SK-N-SH treated with all-trans-retinoic acid at 6 μM for 48 hours (cell line): ENCODE data around the gene ARHGAP11A.

Experiments
- ATAC-seq: fragments of 200-7000 bp; cut with Tn5 transposase; 3 replicates; pipeline ENCODE4 v1.9.1; 2020; ENCODE audit warnings: mild to moderate bottlenecking, moderate library complexity
- ARNTL ChIP-seq: fragments of 450-650 bp; formaldehyde crosslinking; IDR thresholded peaks from 2 replicates; pipeline ENCODE4 v1.5.0; 2020; ENCODE audit warnings: low read depth, mild to moderate bottlenecking, moderate library complexity, borderline replicate concordance
- BACH2 ChIP-seq: fragments of 250-450 bp; sonication (Bioruptor Pico); IDR thresholded peaks from 2 replicates; pipeline ENCODE4 v1.9.0; 2021; ENCODE audit warnings: mild to moderate bottlenecking, borderline replicate concordance
- CREB5 ChIP-seq: fragments of 250-450 bp; sonication (Bioruptor Pico); IDR thresholded peaks from 2 replicates; pipeline ENCODE4 v1.5.1; 2020; ENCODE audit warnings: low read depth, mild to moderate bottlenecking, moderate library complexity
- CSDC2 ChIP-seq: fragments of 250-450 bp; sonication (Bioruptor Pico); IDR thresholded peaks from 2 replicates; pipeline ENCODE4 v1.5.0; 2020; ENCODE audit warnings: mild to moderate bottlenecking, moderate library complexity
- CSRNP3 ChIP-seq: fragments of 250-450 bp; sonication (Bioruptor Pico); IDR thresholded peaks from 2 replicates; pipeline ENCODE4 v1.5.1; 2021; ENCODE audit warnings: mild to moderate bottlenecking, moderate library complexity
- ESRRG ChIP-seq: fragments of 250-450 bp; sonication (Bioruptor Pico); IDR thresholded peaks from 2 replicates; pipeline ENCODE4 v1.6.1; 2021; ENCODE audit warnings: mild to moderate bottlenecking
- GLIS3 ChIP-seq: fragments of 250-450 bp; sonication (Bioruptor Pico); IDR thresholded peaks from 2 replicates; pipeline ENCODE4 v1.5.0; 2020; ENCODE audit warnings: mild to moderate bottlenecking, moderate library complexity
- ISL1 ChIP-seq: fragments of 250-450 bp; sonication (Bioruptor Pico); IDR thresholded peaks from 2 replicates; pipeline ENCODE4 v2.1.2; 2022; ENCODE audit warnings: mild to moderate bottlenecking, moderate library complexity
- POU6F1 ChIP-seq: fragments of 250-450 bp; sonication (Bioruptor Pico); IDR thresholded peaks from 2 replicates; pipeline ENCODE4 v1.8.0; 2021; ENCODE audit warnings: low read depth, mild to moderate bottlenecking, moderate library complexity, borderline replicate concordance
- RARB ChIP-seq: fragments of 250-450 bp; sonication (Bioruptor Pico); IDR thresholded peaks from 2 replicates; pipeline ENCODE4 v1.8.0; 2021; ENCODE audit warnings: mild to moderate bottlenecking, moderate library complexity
- SNAI2 ChIP-seq: fragments of 250-450 bp; sonication (Bioruptor Pico); IDR thresholded peaks from 2 replicates; pipeline ENCODE4 v1.5.0; 2020; ENCODE audit warnings: mild to moderate bottlenecking, moderate library complexity
- TCF4 ChIP-seq: fragments of 250-450 bp; sonication (Bioruptor Pico); IDR thresholded peaks from 2 replicates; pipeline ENCODE4 v1.8.0; 2021; ENCODE audit warnings: mild to moderate bottlenecking, moderate library complexity, borderline replicate concordance
- TOX ChIP-seq: fragments of 250-450 bp; sonication (Bioruptor Pico); IDR thresholded peaks from 2 replicates; pipeline ENCODE4 v1.8.0; 2021; ENCODE audit warnings: mild to moderate bottlenecking, moderate library complexity, borderline replicate concordance
- TSHZ2 ChIP-seq: fragments of 250-450 bp; sonication (Bioruptor Pico); IDR thresholded peaks from 2 replicates; pipeline ENCODE4 v1.5.0; 2020; ENCODE audit warnings: mild to moderate bottlenecking, moderate library complexity
- ZFP3 ChIP-seq: fragments of 250-450 bp; sonication (Bioruptor Pico); IDR thresholded peaks from 2 replicates; pipeline ENCODE4 v1.5.0; 2020; ENCODE audit warnings: mild to moderate bottlenecking, moderate library complexity
- ZFP30 ChIP-seq: fragments of 450-650 bp; formaldehyde crosslinking; IDR thresholded peaks from 2 replicates; pipeline ENCODE4 v1.5.0; 2022; ENCODE audit warnings: mild to moderate bottlenecking, moderate library complexity
- ZNF565 ChIP-seq: fragments of 450-650 bp; formaldehyde crosslinking; conservative IDR thresholded peaks from 2 replicates; pipeline ENCODE4 v1.5.0; 2020; ENCODE audit warnings: low read depth, mild to moderate bottlenecking, moderate library complexity
- ZNF70 ChIP-seq: fragments of 450-650 bp; formaldehyde crosslinking; IDR thresholded peaks from 2 replicates; pipeline ENCODE4 v1.5.0; 2020; ENCODE audit warnings: mild to moderate bottlenecking, moderate library complexity
- ZNF8 ChIP-seq: fragments of 450-650 bp; formaldehyde crosslinking; IDR thresholded peaks from 2 replicates; pipeline ENCODE4 v1.5.0; 2020; ENCODE audit warnings: mild to moderate bottlenecking, moderate library complexity

ARHGAP11A gene

GRCh38 chr15:32637704-32638103 lies 22.4 kb downstream of the ARHGAP11A start:
- no peak for ATAC-seq
- TF ChIP-seq RARB (CRISPR knock-in tag) (no peak), ISL1 (CRISPR knock-in tag) (no peak), GLIS3 (CRISPR knock-in tag) (no peak), BACH2 (CRISPR knock-in tag) (no peak), CREB5 (no peak), SNAI2 (no peak), ZFP3 (CRISPR knock-in tag) (no peak), ARNTL (CRISPR knock-in tag) (no peak), ZNF565 (CRISPR knock-in tag) (no peak), CSRNP3 (CRISPR knock-in tag) (no peak), POU6F1 (CRISPR knock-in tag) (no peak)

GRCh38 chr15:32641517-32642059 lies 26.3 kb downstream of the ARHGAP11A start, which contains the start of gene SCG5:
TSS of gene SCG5 (plus strand) at chr15:32641710. CDS start at chr15:32643593, 1,883 bp downstream.
- TF ChIP-seq TSHZ2 (CRISPR knock-in tag) (no peak), ESRRG (no peak), ZFP30 (no peak), ISL1 (CRISPR knock-in tag) (no peak), ZNF565 (CRISPR knock-in tag) (no peak), BACH2 (CRISPR knock-in tag) (no peak), ZFP3 (CRISPR knock-in tag) (no peak), GLIS3 (CRISPR knock-in tag) (no peak), POU6F1 (CRISPR knock-in tag) (no peak), TOX (CRISPR knock-in tag) (no peak), CSDC2 (CRISPR knock-in tag) (no peak), TCF4 (no peak), CSRNP3 (CRISPR knock-in tag) (no peak), SNAI2 (no peak), ZNF70 (CRISPR knock-in tag) (no peak), ZNF8 (CRISPR knock-in tag) (no peak), ARNTL (CRISPR knock-in tag) (no peak)
- TF ChIP-seq, all 23 proteins: peak for 0
- peak; percentile 82 for ATAC-seq
